OCI-LY3 (cell line): ENCODE measurements around the gene FGD5.

Experiments used
- EZH2phosphoT487 ChIP-seq: fragments of 200-600 bp; shearing (Covaris generic); IDR thresholded peaks from 2 replicates; pipeline ENCODE4 v1.6.1; 2018; ENCODE audit warnings: antibody characterized with exemption, mixed run types, low read depth
- TF ChIP-seq, protein P1 (sequence below): fragments of 200-600, 300-600 bp; sonication (generic); IDR thresholded peaks from 2 replicates; pipeline ENCODE4 v1.5.1; 2014; ENCODE audit warnings: antibody characterized with exemption, low read length, low read depth

DNA sequence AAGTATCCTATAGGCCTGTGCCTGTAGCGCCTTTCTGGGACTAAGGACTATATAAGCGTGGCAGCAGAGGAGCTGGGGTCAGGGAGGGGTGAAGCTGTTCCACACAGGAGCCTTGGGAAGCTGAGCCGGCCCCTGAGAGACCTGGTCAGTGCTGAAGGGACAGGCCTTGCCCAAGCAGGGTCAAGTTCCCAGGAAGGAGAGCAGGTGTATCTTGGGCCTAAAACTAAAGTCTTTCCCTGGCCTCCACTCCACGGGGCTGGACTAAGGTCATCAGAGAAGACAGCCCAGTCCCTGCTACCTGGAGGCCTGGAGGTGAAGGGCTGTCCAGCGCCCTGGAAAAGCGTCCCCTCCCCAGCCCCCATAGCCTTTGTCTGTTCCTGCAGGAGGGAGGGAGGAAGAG, 104.7 kb downstream of the FGD5 start:
- TF ChIP-seq, protein P1, sequence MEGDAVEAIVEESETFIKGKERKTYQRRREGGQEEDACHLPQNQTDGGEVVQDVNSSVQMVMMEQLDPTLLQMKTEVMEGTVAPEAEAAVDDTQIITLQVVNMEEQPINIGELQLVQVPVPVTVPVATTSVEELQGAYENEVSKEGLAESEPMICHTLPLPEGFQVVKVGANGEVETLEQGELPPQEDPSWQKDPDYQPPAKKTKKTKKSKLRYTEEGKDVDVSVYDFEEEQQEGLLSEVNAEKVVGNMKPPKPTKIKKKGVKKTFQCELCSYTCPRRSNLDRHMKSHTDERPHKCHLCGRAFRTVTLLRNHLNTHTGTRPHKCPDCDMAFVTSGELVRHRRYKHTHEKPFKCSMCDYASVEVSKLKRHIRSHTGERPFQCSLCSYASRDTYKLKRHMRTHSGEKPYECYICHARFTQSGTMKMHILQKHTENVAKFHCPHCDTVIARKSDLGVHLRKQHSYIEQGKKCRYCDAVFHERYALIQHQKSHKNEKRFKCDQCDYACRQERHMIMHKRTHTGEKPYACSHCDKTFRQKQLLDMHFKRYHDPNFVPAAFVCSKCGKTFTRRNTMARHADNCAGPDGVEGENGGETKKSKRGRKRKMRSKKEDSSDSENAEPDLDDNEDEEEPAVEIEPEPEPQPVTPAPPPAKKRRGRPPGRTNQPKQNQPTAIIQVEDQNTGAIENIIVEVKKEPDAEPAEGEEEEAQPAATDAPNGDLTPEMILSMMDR: no peak
- no peak for TF ChIP-seq EZH2phosphoT487
